ENCODE data around the gene GSK3B.

Gene GSK3B

GRCh38 chr3:120130656-120131055, 36.4 kb upstream of the GSK3B start:
- TF ChIP-seq CTCF (conservative IDR thresholded peaks at IDR 0.05; ENCODE audit: low read depth, low read length): no peak
- H3K4me3 ChIP-seq (ENCODE audit: low read depth, low read length): no peak overlapping the region
- DNase-seq (ENCODE audit: low read depth): no peak

GRCh38 chr3:120129718-120130513, 35.7 kb upstream of the GSK3B start:
- no peak for TF ChIP-seq CTCF (conservative IDR thresholded peaks at IDR 0.05; ENCODE audit: low read depth, low read length)
- peak; percentile 40 for DNase-seq (ENCODE audit: low read depth)
- no peak overlapping the region for H3K4me3 ChIP-seq (ENCODE audit: low read depth, low read length)

GRCh38 chr3:120129051-120129450, 34.8 kb upstream of the GSK3B start:
- DNase-seq (ENCODE audit: low read depth): no peak
- no peak overlapping the region for H3K4me3 ChIP-seq (ENCODE audit: low read depth, low read length)
- TF ChIP-seq CTCF (conservative IDR thresholded peaks at IDR 0.05; ENCODE audit: low read depth, low read length): no peak

GRCh38 chr3:120125992-120126391, 31.7 kb upstream of the GSK3B start:
- DNase-seq (ENCODE audit: low read depth): no peak
- no peak overlapping the region for H3K4me3 ChIP-seq (ENCODE audit: low read depth, low read length)
- no peak for TF ChIP-seq CTCF (conservative IDR thresholded peaks at IDR 0.05; ENCODE audit: low read depth, low read length)

- no peak for TF ChIP-seq CTCF (conservative IDR thresholded peaks at IDR 0.05; ENCODE audit: low read depth, low read length)
- H3K4me3 ChIP-seq (ENCODE audit: low read depth, low read length): no peak overlapping the region
- DNase-seq (ENCODE audit: low read depth): no peak
Observed at GRCh38 chr3:120119846-120120510, 25.7 kb upstream of the GSK3B start.

GRCh38 chr3:120114981-120115380, 20.7 kb upstream of the GSK3B start:
- peak; percentile 37 for DNase-seq (ENCODE audit: low read depth)
- TF ChIP-seq CTCF (conservative IDR thresholded peaks at IDR 0.05; ENCODE audit: low read depth, low read length): no peak
- no peak overlapping the region for H3K4me3 ChIP-seq (ENCODE audit: low read depth, low read length)

Measured in choroid plexus epithelial cell (primary cell).